IMR-90 (cell line): ENCODE measurements around the gene CCNE1. TPM values are rescaled to one million over a fixed set of nuclear protein-coding genes. Genes with fewer than 3 reads are reported as not detected.

Source experiments
- ATAC-seq: fragments of 200-7000 bp; cut with Tn5 transposase; 2 replicates; pipeline ENCODE4 v1.9.1; 2020; ENCODE audit warnings: low read depth, mild to moderate bottlenecking, moderate library complexity
- BruUV-seq: library from RNA; stranded (reverse); fragments of 400-500 nt; replicated peaks from 2 replicates; lab custom pipeline; 2021; lab: Mats Ljungman, UMichigan
- CTCF ChIA-PET: fragments of 300-600 bp; formaldehyde crosslinking; extraction: SDS; loops from one replicate; lab custom pipeline; 2021; ENCODE audit warnings: antibody characterized with exemption; lab: Yijun Ruan, JAX
- POLR2A ChIA-PET: fragments of 300-600 bp; sonication (Branson Sonifier 250); formaldehyde crosslinking; loops from one replicate; lab custom pipeline; 2022; ENCODE audit warnings: antibody characterized with exemption; ENCODE audit not compliant: unreplicated experiment; lab: Charles Lee
- DNase-seq: peaks from one replicate; pipeline ENCODE4 v3.0.0; 2013
- H2AFZ ChIP-seq: replicated peaks from 2 replicates; pipeline ENCODE3; 2013; ENCODE audit warnings: low read length, mild to moderate bottlenecking; ENCODE audit not compliant: poor library complexity
- H2AK5ac ChIP-seq: 2 replicates; pipeline ENCODE4 v1.6.1; 2013; ENCODE audit warnings: low read depth, low read length, inconsistent platforms
- H2AK9ac ChIP-seq: replicated peaks from 2 replicates; pipeline ENCODE3; 2013; ENCODE audit warnings: mild to moderate bottlenecking, low read depth, low read length, moderate library complexity; ENCODE audit not compliant: poor library complexity
- H2BK120ac ChIP-seq: 2 replicates; pipeline ENCODE4 v1.6.1; 2013; ENCODE audit warnings: low read depth, low read length, inconsistent platforms
- H2BK15ac ChIP-seq: 3 replicates; pipeline ENCODE4 v1.6.1; 2013; ENCODE audit warnings: low read depth, low read length, inconsistent platforms
- H2BK20ac ChIP-seq: 2 replicates; pipeline ENCODE4 v1.6.1; 2013; ENCODE audit warnings: low read depth, mild to moderate bottlenecking, inconsistent platforms, low read length, moderate library complexity
- H2BK5ac ChIP-seq: 2 replicates; pipeline ENCODE4 v1.6.1; 2013; ENCODE audit warnings: mild to moderate bottlenecking, low read depth, low read length, inconsistent platforms; ENCODE audit not compliant: poor library complexity, severe bottlenecking
- H3K14ac ChIP-seq: replicated peaks from 2 replicates; pipeline ENCODE4 v1.6.1; 2013; ENCODE audit warnings: low read depth, low read length, inconsistent platforms
- H3K18ac ChIP-seq: 2 replicates; pipeline ENCODE4 v1.6.1; 2013; ENCODE audit warnings: low read depth, low read length, control low read depth
- H3K23ac ChIP-seq: 2 replicates; pipeline ENCODE4 v1.6.1; 2013; ENCODE audit warnings: low read depth, low read length, inconsistent platforms
- H3K27ac ChIP-seq: 2 replicates; pipeline ENCODE4 v1.5.1; 2013; ENCODE audit warnings: mild to moderate bottlenecking, control low read depth, low read length; ENCODE audit not compliant: insufficient read depth
- H3K27me3 ChIP-seq: 2 replicates; pipeline ENCODE4 v1.6.1; 2013; ENCODE audit warnings: low read length; ENCODE audit not compliant: control insufficient read depth, insufficient read depth
- H3K36me3 ChIP-seq: 2 replicates; pipeline ENCODE4 v1.6.1; 2013; ENCODE audit warnings: low read length, mixed read lengths; ENCODE audit not compliant: control insufficient read depth, insufficient read depth
- H3K4ac ChIP-seq: 2 replicates; pipeline ENCODE4 v1.6.1; 2013; ENCODE audit warnings: low read depth, low read length, inconsistent platforms
- H3K4me1 ChIP-seq: 2 replicates; pipeline ENCODE4 v1.6.1; 2013; ENCODE audit warnings: low read length, mixed read lengths; ENCODE audit not compliant: control insufficient read depth, insufficient read depth
- H3K4me2 ChIP-seq: 2 replicates; pipeline ENCODE4 v1.6.1; 2013; ENCODE audit warnings: low read depth, mild to moderate bottlenecking, control low read depth, low read length, moderate library complexity
- H3K4me3 ChIP-seq: 2 replicates; pipeline ENCODE4 v1.5.1; 2013; ENCODE audit warnings: low read depth, mild to moderate bottlenecking, control low read depth, low read length, moderate library complexity; ENCODE audit not compliant: insufficient read depth
- H3K56ac ChIP-seq: 2 replicates; pipeline ENCODE4 v1.6.1; 2013; ENCODE audit warnings: low read length, inconsistent platforms; ENCODE audit not compliant: insufficient read depth; ENCODE audit errors: extremely low read depth
- H3K79me1 ChIP-seq, 2 experiments: 2 replicates each; pipeline ENCODE4 v1.6.1; 2013; ENCODE audit warnings: low read length in 2 of 2, inconsistent platforms in 1 of 2, low read depth in 1 of 2
- H3K9ac ChIP-seq: 2 replicates; pipeline ENCODE4 v1.6.1; 2013; ENCODE audit warnings: low read depth, low read length, control low read depth
- H3K9me1 ChIP-seq: 2 replicates; pipeline ENCODE4 v1.6.1; 2013; ENCODE audit warnings: low read length, inconsistent platforms; ENCODE audit not compliant: insufficient read depth
- H3K9me3 ChIP-seq: 2 replicates; pipeline ENCODE4 v1.6.1; 2013; ENCODE audit warnings: low read length; ENCODE audit not compliant: control insufficient read depth, insufficient read depth
- H4K20me1 ChIP-seq: 2 replicates; pipeline ENCODE4 v1.6.1; 2013; ENCODE audit warnings: low read length, inconsistent platforms; ENCODE audit not compliant: insufficient read depth
- H4K5ac ChIP-seq: 2 replicates; pipeline ENCODE4 v1.6.1; 2013; ENCODE audit warnings: mild to moderate bottlenecking, low read depth, low read length, control low read depth
- H4K8ac ChIP-seq, 2 experiments: 2 replicates each; pipeline ENCODE4 v1.6.1; 2013; ENCODE audit warnings: low read depth in 2 of 2, low read length in 2 of 2, control low read depth in 1 of 2, inconsistent platforms in 1 of 2
- H4K91ac ChIP-seq: 2 replicates; pipeline ENCODE4 v1.6.1; 2013; ENCODE audit warnings: low read depth, low read length, inconsistent platforms; ENCODE audit not compliant: insufficient read depth
- BHLHE40 ChIP-seq: fragments of 150-350 bp; IDR thresholded peaks from 2 replicates; pipeline ENCODE4 v1.6.1; 2016; ENCODE audit warnings: mild to moderate bottlenecking, low read depth, low read length
- CEBPB ChIP-seq: IDR thresholded peaks from 2 replicates; pipeline ENCODE4 v1.6.1; 2012; ENCODE audit warnings: low read depth, low read length, improper control_type of control experiment
- CHD1 ChIP-seq: IDR thresholded peaks from 2 replicates; pipeline ENCODE4 v1.6.1; 2012; ENCODE audit warnings: low read depth, low read length, improper control_type of control experiment
- ELK1 ChIP-seq: fragments of 150-350 bp; IDR thresholded peaks from 2 replicates; pipeline ENCODE4 v1.6.1; 2016; ENCODE audit warnings: low read depth, mild to moderate bottlenecking, low read length, moderate library complexity, borderline replicate concordance
- FOS ChIP-seq: fragments of 150-350 bp; IDR thresholded peaks from 2 replicates; pipeline ENCODE4 v1.6.1; 2016; ENCODE audit warnings: low read depth, low read length
- POLR2A ChIP-seq: IDR thresholded peaks from 2 replicates; pipeline ENCODE4 v1.6.1; 2012; ENCODE audit warnings: mild to moderate bottlenecking, low read depth, low read length
- RAD21 ChIP-seq: IDR thresholded peaks from 2 replicates; pipeline ENCODE4 v1.6.1; 2012; ENCODE audit warnings: low read length, improper control_type of control experiment
- RCOR1 ChIP-seq: IDR thresholded peaks from 2 replicates; pipeline ENCODE4 v1.6.1; 2012; ENCODE audit warnings: mild to moderate bottlenecking, low read length, improper control_type of control experiment; ENCODE audit not compliant: insufficient replicate concordance
- WGBS, 2 experiments: methylation state at CpG; one replicate each; pipeline versions ENCODE4 v1.1.5 to v1.1.7; 2013; ENCODE audit warnings: missing lambda C conversion rate in 2 of 2; ENCODE audit not compliant: insufficient read length in 1 of 2; ENCODE audit errors: extremely low coverage in 2 of 2; 5-methylcytosine and 5-hydroxymethylcytosine counted together
- dilution Hi-C: fragments of 300-500 bp; cut with HindIII; formaldehyde crosslinking; loops from one replicate; pipeline ENCODE4 v1.14.3; 2018; ENCODE audit warnings: low sequenced_read_pairs; ENCODE audit not compliant: unreplicated experiment
- in situ Hi-C: fragments of 300-500 bp; cut with MboI; formaldehyde crosslinking; loops from 3 replicates; pipeline ENCODE4 v1.14.3; 2019; ENCODE audit warnings: low sequenced_read_pairs, inconsistent platforms, mixed read lengths
- intact Hi-C: fragments of 100-400 bp; cut with micrococcal nuclease; formaldehyde crosslinking; loops from 2 replicates; pipeline ENCODE4 v1.10.0; 2022
- polyA plus RNA-seq, 3 experiments: library from polyadenylated mRNA; depleted of rRNA; stranded (reverse); fragments of >200 nt; gene quantifications; 2 replicates each; pipeline ENCODE4 v1.2.3, GENCODE V29; 2012; ENCODE audit warnings: low replicate concordance in 1 of 3
- total RNA-seq: library from RNA; depleted of rRNA; stranded (reverse); fragments of >200 nt; gene quantifications from 2 replicates; pipeline ENCODE4 v1.2.3, GENCODE V29; 2012

The CCNE1 gene
- total and polyA plus RNA-seq, 2 of the 4 experiments (the other 2 are of a cell fraction): 6.8 to 7.0 TPM

GRCh38 chr19:29819986-29820385 is 8.2 kb downstream of the CCNE1 start:
- no peak overlapping the region for H2BK120ac ChIP-seq
- H2AK9ac ChIP-seq: no peak overlapping the region
- no peak overlapping the region for H3K56ac ChIP-seq
- CTCF ChIA-PET: interaction anchor here (0.9 kb wide), 1 partner anchor 12 kb away, joined by 4 read pairs; no protein-coding TSS in a partner anchor
- no peaks in the 10 kb centered on the region for H3K79me1 ChIP-seq
- no peak overlapping the region for H4K5ac ChIP-seq
- H4K8ac ChIP-seq: no peak overlapping the region
- dilution Hi-C loops: no loop called here
- no peak overlapping the region for H3K14ac ChIP-seq
- 95% methylated on average over 4 of the region's 6 CpGs; no CpG with 5 or more reads in 1 of the 2 experiments for WGBS, 2 experiments
- H3K4ac ChIP-seq: no peak overlapping the region
- no peak overlapping the region for H3K27ac ChIP-seq
- no peaks in the 10 kb centered on the region for H3K4me1 ChIP-seq
- BruUV-seq: no TSS peak
- TF ChIP-seq BHLHE40 (no peak), RCOR1 (no peak), RAD21 (no peak), ELK1 (no peak), POLR2A (no peak), FOS (no peak), CHD1 (no peak), CEBPB (no peak)
- no peaks in the 10 kb centered on the region for H3K9me3 ChIP-seq
- H3K9me1 ChIP-seq: peaks cover 3% of the 10 kb centered on the region; the same call in 1 of the 2 replicates
- no peaks in the 10 kb centered on the region for H4K20me1 ChIP-seq
- peaks cover 18% of the 10 kb centered on the region for H3K36me3 ChIP-seq
- no peak overlapping the region for H2AK5ac ChIP-seq
- ATAC-seq (no peak), DNase-seq (no peak)
- in situ Hi-C loops: no loop called here
- H3K18ac ChIP-seq: no peak overlapping the region
- no peak overlapping the region for H4K91ac ChIP-seq
- H2BK5ac ChIP-seq: no peak overlapping the region
- H2BK20ac ChIP-seq: no peak overlapping the region
- no peak overlapping the region for H3K23ac ChIP-seq
- H2AFZ ChIP-seq: no peak overlapping the region
- POLR2A ChIA-PET: no interaction called here
- H3K27me3 ChIP-seq: no peaks in the 10 kb centered on the region
- intact Hi-C loops: no loop called here
- H3K4me2 ChIP-seq: no peak overlapping the region
- H2BK15ac ChIP-seq: no peak overlapping the region
- H3K4me3 ChIP-seq: no peak overlapping the region
- H3K9ac ChIP-seq: no peak overlapping the region
